Mesenchymal stem cell (in vitro differentiated cells and primary cell): ENCODE data around the gene ACADVL.

ENCODE experiments used
- DNase-seq: peaks from one replicate; pipeline ENCODE4 v3.0.0-alpha.2; 2013
- H2AFZ ChIP-seq: one replicate; pipeline ENCODE4 v1.6.1; 2013; ENCODE audit warnings: low read depth, mild to moderate bottlenecking, control low read depth, inconsistent platforms, low read length, moderate library complexity
- H2AK5ac ChIP-seq: 2 replicates; pipeline ENCODE4 v1.6.1; 2013; ENCODE audit warnings: low read length, moderate library complexity, mild to moderate bottlenecking, inconsistent platforms; ENCODE audit not compliant: severe bottlenecking
- H2BK120ac ChIP-seq: one replicate; pipeline ENCODE4 v1.6.1; 2013; ENCODE audit warnings: low read depth, mild to moderate bottlenecking, inconsistent platforms, low read length, moderate library complexity
- H2BK12ac ChIP-seq, 2 experiments: one replicate each; pipeline ENCODE4 v1.6.1; 2013; ENCODE audit warnings: inconsistent platforms in 2 of 2, low read length in 2 of 2, mild to moderate bottlenecking in 2 of 2, moderate library complexity in 2 of 2, control low read depth in 1 of 2
- H2BK15ac ChIP-seq: one replicate; pipeline ENCODE4 v1.6.1; 2013; ENCODE audit warnings: mild to moderate bottlenecking, low read depth, inconsistent platforms; ENCODE audit not compliant: poor library complexity, severe bottlenecking
- H2BK5ac ChIP-seq: 2 replicates; pipeline ENCODE4 v1.6.1; 2013; ENCODE audit warnings: low read depth, mild to moderate bottlenecking, low read length, control low read depth, inconsistent platforms; ENCODE audit not compliant: poor library complexity, severe bottlenecking
- H3K14ac ChIP-seq, 2 experiments: one replicate each; pipeline ENCODE4 v1.6.1; 2013; ENCODE audit warnings: inconsistent platforms in 2 of 2, low read length in 2 of 2, control low read depth in 1 of 2, mild to moderate bottlenecking in 1 of 2, moderate library complexity in 1 of 2
- H3K18ac ChIP-seq, 2 experiments: one replicate each; pipeline ENCODE4 v1.6.1; 2013; ENCODE audit warnings: inconsistent platforms in 2 of 2, low read length in 2 of 2, control low read depth in 1 of 2, low read depth in 1 of 2, mild to moderate bottlenecking in 1 of 2
- H3K23ac ChIP-seq, 2 experiments: one replicate each; pipeline ENCODE4 v1.6.1; 2013; ENCODE audit warnings: inconsistent platforms in 2 of 2, low read length in 2 of 2, mild to moderate bottlenecking in 2 of 2, moderate library complexity in 2 of 2, control low read depth in 1 of 2
- H3K27ac ChIP-seq: 2 replicates; pipeline ENCODE4 v1.5.1; 2013; ENCODE audit warnings: mild to moderate bottlenecking, moderate library complexity, low read length, control low read depth, inconsistent platforms; ENCODE audit not compliant: poor library complexity, severe bottlenecking
- H3K27me3 ChIP-seq, 2 experiments: 2 replicates each; pipeline versions ENCODE4 v1.6.1 to v1.7.0; 2013; ENCODE audit warnings: low read length in 2 of 2, mild to moderate bottlenecking in 2 of 2, moderate library complexity in 2 of 2, control low read depth in 1 of 2, inconsistent platforms in 1 of 2; ENCODE audit not compliant: control insufficient read depth in 1 of 2, insufficient read depth in 1 of 2
- H3K36me3 ChIP-seq, 2 experiments: 2 replicates each; pipeline versions ENCODE4 v1.6.1 to v1.7.0; 2013; ENCODE audit warnings: low read length in 2 of 2, control low read depth in 1 of 2, inconsistent platforms in 1 of 2, low read depth in 1 of 2, mild to moderate bottlenecking in 1 of 2; ENCODE audit not compliant: insufficient read depth in 2 of 2, control insufficient read depth in 1 of 2
- H3K4ac ChIP-seq, 2 experiments: one replicate each; pipeline ENCODE4 v1.6.1; 2013; ENCODE audit warnings: inconsistent platforms in 2 of 2, low read length in 2 of 2, mild to moderate bottlenecking in 2 of 2, moderate library complexity in 2 of 2, control low read depth in 1 of 2, low read depth in 1 of 2
- H3K4me1 ChIP-seq: 2 replicates; pipeline ENCODE4 v1.6.1; 2013; ENCODE audit warnings: low read depth, low read length, control low read depth; ENCODE audit not compliant: control insufficient read depth, insufficient read depth
- H3K4me2 ChIP-seq: 2 replicates; pipeline ENCODE4 v1.6.1; 2013; ENCODE audit warnings: low read length, mild to moderate bottlenecking, inconsistent platforms; ENCODE audit not compliant: poor library complexity, severe bottlenecking
- H3K4me3 ChIP-seq, 2 experiments: 2 replicates each; pipeline versions ENCODE4 v1.5.1 to v1.7.0; 2013; ENCODE audit warnings: low read length in 2 of 2, mild to moderate bottlenecking in 2 of 2, control low read depth in 1 of 2, low read depth in 1 of 2; ENCODE audit not compliant: insufficient read depth in 1 of 2
- H3K79me1 ChIP-seq: replicated peaks from 2 replicates; pipeline ENCODE4 v1.6.1; 2013; ENCODE audit warnings: mild to moderate bottlenecking, control low read depth, low read length, inconsistent platforms; ENCODE audit not compliant: poor library complexity, severe bottlenecking
- H3K9ac ChIP-seq: 2 replicates; pipeline ENCODE4 v1.7.0; 2013; ENCODE audit warnings: mild to moderate bottlenecking, low read length, moderate library complexity
- H3K9me3 ChIP-seq: 2 replicates; pipeline ENCODE4 v1.7.0; 2013; ENCODE audit warnings: mild to moderate bottlenecking, low read length; ENCODE audit not compliant: control insufficient read depth
- H4K8ac ChIP-seq: one replicate; pipeline ENCODE4 v1.6.1; 2013; ENCODE audit warnings: inconsistent platforms, mild to moderate bottlenecking, low read length, moderate library complexity
- H4K91ac ChIP-seq: one replicate; pipeline ENCODE4 v1.6.1; 2013; ENCODE audit warnings: mild to moderate bottlenecking, low read length, inconsistent platforms
- WGBS: methylation state at CpG from one replicate; pipeline ENCODE4 v1.1.7; 2013; ENCODE audit warnings: mixed read lengths; 5-methylcytosine and 5-hydroxymethylcytosine counted together

ACADVL gene

DNA sequence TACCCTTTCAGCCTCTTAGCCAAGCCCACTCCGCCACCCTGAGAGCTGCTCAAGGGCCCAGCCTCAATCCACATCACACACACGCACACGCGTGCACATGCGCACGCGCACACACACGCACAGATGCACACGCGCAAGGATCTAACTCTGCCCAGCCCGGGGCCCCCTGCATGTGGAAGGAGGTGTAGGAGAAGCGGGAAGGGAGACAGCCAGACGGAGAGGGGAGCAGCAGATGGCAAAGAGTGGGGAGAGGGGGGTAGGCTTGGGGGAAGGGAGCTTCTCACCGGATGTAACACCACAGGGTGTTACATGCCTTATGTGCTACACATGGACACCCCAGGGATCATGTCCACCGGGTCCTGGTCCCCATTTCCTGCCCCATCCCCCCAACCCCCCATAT, 15.4 kb upstream of the ACADVL start:
- Histone ChIP-seq H3K9ac (peak overlapping the region; percentile 88), H2AFZ (no peak overlapping the region), H2BK5ac (no peak overlapping the region), H3K9me3 (no peaks in the 10 kb centered on the region), H3K4ac (no peak overlapping the region), H2BK120ac (peak overlapping the region; percentile 24), H3K4me2 (peak overlapping the region; percentile 47), H3K4me3 (peak overlapping the region; percentile 48 to 80), H3K36me3 (peaks cover 39 to 53% of the 10 kb centered on the region in 2 experiments), H3K79me1 (peaks cover 44% of the 10 kb centered on the region), H4K91ac (peak overlapping the region; percentile 25), H3K4me1 (peaks cover 24% of the 10 kb centered on the region), H3K27ac (no peak overlapping the region), H3K18ac (peak overlapping the region in 1 of 2 experiments; percentile 11), H3K23ac (no peak overlapping the region), H2AK5ac (peak overlapping the region; percentile 13), H3K27me3 (no peaks in the 10 kb centered on the region), H2BK12ac (no peak overlapping the region), H2BK15ac (no peak overlapping the region), H3K14ac (no peak overlapping the region), H4K8ac (peak overlapping the region; percentile 19)
- WGBS, result 77% methylated on average over 8 of the region's 15 CpGs
- DNase-seq, result no peak

DNA sequence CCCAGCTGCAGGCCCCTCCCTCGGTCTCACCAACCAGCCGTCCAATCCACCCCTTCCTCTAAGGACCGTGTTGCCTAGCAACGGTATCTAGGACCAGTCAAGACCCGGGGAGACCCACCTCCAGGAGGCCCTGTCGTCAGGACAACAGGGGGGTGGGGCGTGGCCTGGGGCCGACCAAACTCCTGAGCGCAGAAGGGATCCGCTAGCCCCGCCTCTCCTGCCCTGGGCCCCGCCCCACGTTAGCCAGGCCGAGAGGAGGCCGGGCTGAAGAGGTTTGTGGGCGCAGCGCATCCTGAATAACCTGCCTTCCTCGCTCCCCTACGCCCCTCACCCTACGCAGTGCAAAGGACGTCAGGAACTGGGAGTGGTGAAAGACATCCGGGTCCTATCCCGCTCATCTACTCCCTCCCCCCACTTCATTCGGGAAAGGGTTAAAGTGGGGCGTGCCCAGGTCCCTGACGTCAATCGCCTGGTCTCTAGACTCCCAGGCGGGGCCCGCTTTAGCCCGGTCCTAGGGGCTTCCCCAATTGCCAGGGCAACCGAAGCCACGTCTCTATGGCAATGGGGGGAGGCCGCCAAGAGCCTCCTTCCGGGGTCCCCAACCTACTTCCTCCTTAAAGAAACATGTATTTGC, 14.8 kb upstream of the ACADVL start:
- no peak overlapping the region for H2AK5ac ChIP-seq
- DNase-seq, result peak; percentile 93

DNA sequence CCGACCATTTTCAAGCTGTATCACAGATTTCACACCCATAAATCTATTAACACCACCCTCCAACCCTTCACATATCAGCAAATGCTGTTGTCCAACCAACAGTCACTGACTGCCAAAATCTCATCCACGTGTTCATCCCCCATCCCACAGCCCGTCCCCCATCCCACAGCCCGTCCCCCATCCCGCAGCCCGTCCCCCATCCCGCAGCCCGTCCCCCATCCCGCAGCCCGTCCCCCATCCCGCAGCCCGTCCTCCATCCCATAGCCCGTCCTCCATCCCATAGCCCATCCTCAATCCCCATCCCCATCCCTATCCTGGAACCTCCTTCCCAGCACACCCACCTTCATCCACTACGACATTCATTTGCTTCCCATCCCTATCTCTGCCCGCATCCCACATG, 14.2 kb upstream of the ACADVL start:
- Histone ChIP-seq H2BK12ac (peak overlapping the region in 1 of 2 experiments; percentile 43), H3K79me1 (peaks cover 50% of the 10 kb centered on the region), H2BK5ac (no peak overlapping the region), H3K4ac (no peak overlapping the region), H2AK5ac (no peak overlapping the region), H3K27ac (peak overlapping the region; percentile 53), H2AFZ (no peak overlapping the region), H3K18ac (no peak overlapping the region), H4K8ac (no peak overlapping the region), H2BK120ac (no peak overlapping the region), H3K23ac (peak overlapping the region in 1 of 2 experiments; percentile 23), H3K36me3 (peaks cover 35 to 56% of the 10 kb centered on the region in 2 experiments), H4K91ac (no peak overlapping the region), H2BK15ac (peak overlapping the region; percentile 12), H3K14ac (peak overlapping the region in 1 of 2 experiments; percentile 86), H3K4me1 (peaks cover 24% of the 10 kb centered on the region), H3K4me3 (peak overlapping the region in 1 of 2 experiments; percentile 80), H3K27me3 (no peaks in the 10 kb centered on the region), H3K9me3 (no peaks in the 10 kb centered on the region), H3K4me2 (peak overlapping the region; percentile 47), H3K9ac (peak overlapping the region; percentile 88)
- WGBS, result 61% methylated on average over 15 of the region's 15 CpGs
- no peak for DNase-seq

More for the DNA sequence above, 14.8 kb upstream of the ACADVL start:
- H3K9ac ChIP-seq, result peak overlapping the region; percentile 88
- peak overlapping the region; percentile 2 to 91 for H3K18ac ChIP-seq
- peak overlapping the region; percentile 48 to 80 for H3K4me3 ChIP-seq
- H2BK15ac ChIP-seq, result no peak overlapping the region
- no peak overlapping the region for H3K23ac ChIP-seq
- H3K36me3 ChIP-seq, result peaks cover 35 to 56% of the 10 kb centered on the region in 2 experiments
- no peak overlapping the region for H3K4ac ChIP-seq
- no peaks in the 10 kb centered on the region for H3K9me3 ChIP-seq
- no peak overlapping the region for H4K91ac ChIP-seq
- peaks cover 45% of the 10 kb centered on the region for H3K79me1 ChIP-seq
- peak overlapping the region in 1 of 2 experiments; percentile 78 for H3K14ac ChIP-seq
- H2BK5ac ChIP-seq, result no peak overlapping the region
- H2AFZ ChIP-seq, result peak overlapping the region; percentile 60
- H2BK120ac ChIP-seq, result peak overlapping the region; percentile 24
- no peak overlapping the region for H2BK12ac ChIP-seq
- H3K27me3 ChIP-seq, result no peaks in the 10 kb centered on the region
- peak overlapping the region; percentile 47 for H3K4me2 ChIP-seq
- peaks cover 24% of the 10 kb centered on the region for H3K4me1 ChIP-seq
- H4K8ac ChIP-seq, result peak overlapping the region; percentile 21
- H3K27ac ChIP-seq, result peak overlapping the region; percentile 53
- WGBS, result 31% methylated on average over 34 of the region's 34 CpGs

DNA sequence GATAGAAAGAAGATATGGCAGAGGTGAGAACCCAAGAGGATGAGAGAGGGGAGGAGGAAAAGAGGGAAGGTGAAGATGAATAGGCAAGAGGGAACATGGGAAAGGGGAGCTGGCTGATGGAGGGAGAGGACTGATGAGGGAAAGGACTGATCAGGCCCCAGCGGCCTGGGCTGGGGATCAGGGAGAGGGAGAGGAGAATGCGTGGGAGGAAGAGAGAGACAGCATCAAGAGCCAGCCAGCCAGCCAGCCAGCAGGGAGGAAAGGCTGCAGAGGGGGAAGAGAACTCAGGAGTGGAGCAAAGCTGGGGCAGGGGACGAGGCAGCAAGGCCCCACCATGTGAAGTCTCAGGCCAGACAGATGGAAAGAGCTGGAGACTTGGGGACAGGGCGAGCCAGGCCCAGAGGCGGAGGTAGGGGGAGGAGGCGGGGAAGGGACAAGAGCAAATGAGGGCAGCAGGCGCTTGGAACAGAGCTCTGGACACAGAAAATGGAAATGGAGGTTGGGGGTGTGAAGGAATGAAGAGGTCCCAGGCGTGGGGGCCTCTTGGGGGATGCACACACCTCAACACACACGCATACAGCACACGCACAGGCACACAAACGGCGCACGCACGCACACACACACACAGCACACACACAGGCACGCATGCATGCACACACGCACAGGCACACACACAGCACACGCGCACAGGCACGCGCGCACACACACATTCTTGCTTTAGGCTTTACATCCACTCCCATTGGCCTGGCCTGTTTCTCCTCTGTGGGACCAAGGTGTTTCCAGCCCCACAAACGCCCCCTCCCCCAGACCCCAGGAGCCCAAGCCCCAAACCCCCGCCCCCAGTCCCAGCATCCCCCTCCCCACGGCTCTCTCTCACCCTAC, 12.4 kb upstream of the ACADVL start:
- WGBS, result 87% methylated on average over 21 of the region's 24 CpGs
- H3K79me1 ChIP-seq, result peaks cover 56% of the 10 kb centered on the region
- H3K27me3 ChIP-seq, result no peaks in the 10 kb centered on the region

More for the DNA sequence above, 12.4 kb upstream of the ACADVL start:
- H4K91ac ChIP-seq, result no peak overlapping the region
- no peak overlapping the region for H3K27ac ChIP-seq
- H3K4me1 ChIP-seq, result peaks cover 27% of the 10 kb centered on the region
- H3K4me2 ChIP-seq, result no peak overlapping the region
- peak overlapping the region in 1 of 2 experiments; percentile 2 for H3K14ac ChIP-seq
- H3K23ac ChIP-seq, result peak overlapping the region in 1 of 2 experiments; percentile 14
- peak overlapping the region in 1 of 2 experiments; percentile 41 for H3K4me3 ChIP-seq
- no peak overlapping the region for H3K18ac ChIP-seq
- H2BK5ac ChIP-seq, result no peak overlapping the region
- H3K9ac ChIP-seq, result peak overlapping the region; percentile 49
- no peak overlapping the region for H2BK12ac ChIP-seq
- H3K9me3 ChIP-seq, result no peaks in the 10 kb centered on the region
- H2AK5ac ChIP-seq, result no peak overlapping the region
- no peak overlapping the region for H4K8ac ChIP-seq
- H3K36me3 ChIP-seq, result peaks cover 21 to 49% of the 10 kb centered on the region in 2 experiments
- DNase-seq, result no peak
- no peak overlapping the region for H2AFZ ChIP-seq
- H2BK120ac ChIP-seq, result no peak overlapping the region
- no peak overlapping the region for H3K4ac ChIP-seq
- H2BK15ac ChIP-seq, result no peak overlapping the region
